Fibroblast of skin of right quadriceps (primary cell): Measurements from ENCODE around the gene SMAD7.

ENCODE experiments used
- DNase-seq: peaks from one replicate; pipeline ENCODE4 v3.0.0-alpha.2; 2013

Gene SMAD7

DNA sequence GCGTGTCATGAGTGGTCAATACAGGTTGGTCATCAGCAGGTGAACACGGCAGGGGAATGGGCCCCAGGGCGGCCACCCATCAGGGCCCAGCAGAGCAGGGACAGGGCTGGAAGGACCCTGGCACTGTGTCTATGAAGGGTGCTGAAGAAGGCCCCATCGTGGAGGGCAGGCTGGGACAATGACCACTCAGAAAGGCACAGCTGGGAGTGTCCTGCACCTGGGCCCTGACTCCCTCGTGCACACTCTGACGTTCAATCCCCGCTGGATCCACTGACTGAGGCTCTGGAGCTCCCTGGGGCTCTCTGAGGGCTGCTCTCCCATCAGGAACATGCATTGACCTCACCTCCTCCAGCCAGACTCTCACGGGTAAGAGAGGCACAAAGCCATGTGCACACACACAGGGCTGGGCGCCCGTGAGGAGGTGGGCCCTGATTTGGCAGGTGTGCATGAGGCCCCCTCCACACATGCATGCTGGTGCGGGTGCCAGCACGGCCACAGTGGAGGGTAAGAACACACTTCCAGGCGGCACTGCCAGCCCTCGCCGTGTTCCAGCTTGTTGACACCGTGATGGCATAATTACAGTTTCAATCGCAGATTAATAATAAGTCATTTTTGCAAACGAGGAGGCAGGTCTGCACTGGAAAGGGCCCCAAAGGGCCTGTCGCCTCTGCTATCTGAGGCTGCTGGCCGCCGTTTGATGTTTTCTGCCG is 58.5 kb downstream of the SMAD7 start:
- no peak for DNase-seq

DNA sequence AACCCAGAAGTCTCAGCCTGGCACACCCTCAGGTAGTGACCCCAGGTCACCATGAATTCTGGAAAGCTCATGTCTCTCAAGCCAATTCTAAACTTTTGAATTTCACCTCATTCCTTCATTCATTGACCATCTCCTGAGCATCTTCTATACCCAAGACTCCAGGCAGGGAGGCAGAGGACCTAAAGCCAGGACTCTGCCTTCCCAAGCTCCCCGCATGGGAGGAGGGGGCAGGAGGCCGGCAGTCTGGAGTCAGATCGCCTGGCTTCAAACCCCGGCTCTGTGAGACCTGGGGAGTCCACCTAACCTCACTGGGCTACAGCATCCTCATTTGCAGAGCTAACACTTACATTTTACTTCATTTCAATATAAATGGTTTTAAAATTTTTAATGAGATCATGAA is 59.0 kb downstream of the SMAD7 start:
- DNase-seq = no peak

DNA sequence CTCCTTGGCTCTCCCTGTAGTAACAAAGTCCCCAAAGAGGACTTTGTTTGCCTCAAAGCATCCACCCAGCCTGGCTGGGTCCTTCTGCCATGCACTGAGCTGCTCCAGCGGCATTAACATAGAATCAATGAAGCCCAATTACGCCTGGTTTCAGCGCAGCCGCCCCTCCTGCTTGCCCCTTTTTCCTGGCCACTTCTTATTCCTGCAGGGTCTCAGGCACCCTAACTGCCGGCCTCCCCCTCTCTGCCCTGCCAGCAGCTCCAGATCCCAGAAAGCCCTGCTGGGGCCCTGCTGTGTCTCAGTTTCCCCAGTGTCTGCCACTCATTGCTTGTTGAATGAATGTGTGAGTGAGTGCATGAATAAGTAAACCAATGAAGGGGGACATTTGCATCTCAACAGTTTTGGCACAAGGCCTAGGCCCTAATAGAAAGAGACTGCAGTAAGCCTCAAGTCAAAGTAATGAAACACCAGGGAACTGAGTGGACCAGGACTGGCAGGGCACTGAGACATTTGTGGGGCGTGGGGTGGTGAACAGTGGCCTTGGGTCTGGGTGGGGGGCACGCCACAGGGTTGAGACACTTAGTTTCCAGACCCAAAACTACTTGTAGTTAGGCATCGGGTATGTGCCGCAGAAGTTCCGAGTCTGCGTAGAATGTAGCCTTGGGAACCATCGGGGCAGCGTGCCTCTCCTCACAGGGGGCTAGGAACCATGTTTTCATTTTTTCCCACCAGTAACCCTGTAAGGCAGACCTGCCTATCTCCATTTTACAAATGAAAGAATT is 60.6 kb downstream of the SMAD7 start:
- DNase-seq = no peak

DNA sequence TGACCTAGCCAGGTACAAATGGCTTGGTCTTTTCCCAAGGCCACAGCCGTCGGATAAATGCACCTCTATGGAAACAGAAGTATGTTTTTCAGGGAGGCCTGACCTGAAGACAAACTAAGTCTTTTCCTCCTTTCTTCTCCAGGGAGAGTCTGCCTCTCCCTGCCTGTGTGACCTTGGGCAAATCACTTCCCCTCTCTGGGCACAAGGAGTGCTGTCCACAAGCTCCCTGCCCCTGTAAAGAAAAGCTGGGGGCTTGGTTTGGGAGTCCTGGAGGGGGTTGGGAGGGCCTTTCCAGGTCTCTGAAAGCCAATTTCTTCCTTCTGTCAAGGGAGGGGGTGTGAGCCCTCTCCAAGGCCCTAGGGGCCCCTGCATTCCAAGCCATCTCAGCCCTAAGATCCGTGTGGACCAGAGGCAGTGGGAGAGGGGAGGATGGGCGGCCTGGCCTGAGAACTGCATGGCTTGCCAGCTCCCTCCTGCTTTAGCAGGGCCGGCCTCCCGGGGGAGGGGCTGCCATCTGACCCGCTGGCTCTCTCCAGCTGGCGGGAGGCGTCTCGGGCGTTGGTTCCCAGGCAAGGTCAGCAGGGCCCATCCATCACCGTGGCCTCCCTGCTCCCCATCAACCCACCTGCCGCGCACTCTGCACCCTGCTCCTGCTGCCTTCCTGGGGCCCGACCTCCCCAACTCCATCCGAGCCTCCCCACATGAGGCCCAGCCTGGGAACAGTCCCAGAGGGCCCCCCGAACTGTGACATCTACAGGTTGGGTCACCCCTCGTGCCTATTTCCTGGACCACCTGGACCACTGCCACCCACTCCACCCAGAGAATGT is 61.4 kb downstream of the SMAD7 start:
- DNase-seq = no peak

DNA sequence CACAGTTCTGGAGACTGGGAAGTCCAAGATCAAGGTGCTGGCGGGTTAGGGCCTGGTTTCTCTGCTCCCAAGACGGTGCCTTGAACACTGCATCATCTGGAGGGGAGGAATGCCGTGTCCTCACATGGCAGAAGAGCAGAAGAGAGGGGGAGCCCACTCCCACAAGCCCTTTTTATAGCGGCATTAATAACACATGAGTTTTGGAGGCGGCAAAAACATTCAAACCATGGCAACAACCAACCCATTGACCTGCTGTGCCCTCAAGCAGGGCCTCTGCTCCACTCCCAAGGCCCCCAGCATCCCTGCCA is 62.0 kb downstream of the SMAD7 start:
- no peak for DNase-seq

DNA sequence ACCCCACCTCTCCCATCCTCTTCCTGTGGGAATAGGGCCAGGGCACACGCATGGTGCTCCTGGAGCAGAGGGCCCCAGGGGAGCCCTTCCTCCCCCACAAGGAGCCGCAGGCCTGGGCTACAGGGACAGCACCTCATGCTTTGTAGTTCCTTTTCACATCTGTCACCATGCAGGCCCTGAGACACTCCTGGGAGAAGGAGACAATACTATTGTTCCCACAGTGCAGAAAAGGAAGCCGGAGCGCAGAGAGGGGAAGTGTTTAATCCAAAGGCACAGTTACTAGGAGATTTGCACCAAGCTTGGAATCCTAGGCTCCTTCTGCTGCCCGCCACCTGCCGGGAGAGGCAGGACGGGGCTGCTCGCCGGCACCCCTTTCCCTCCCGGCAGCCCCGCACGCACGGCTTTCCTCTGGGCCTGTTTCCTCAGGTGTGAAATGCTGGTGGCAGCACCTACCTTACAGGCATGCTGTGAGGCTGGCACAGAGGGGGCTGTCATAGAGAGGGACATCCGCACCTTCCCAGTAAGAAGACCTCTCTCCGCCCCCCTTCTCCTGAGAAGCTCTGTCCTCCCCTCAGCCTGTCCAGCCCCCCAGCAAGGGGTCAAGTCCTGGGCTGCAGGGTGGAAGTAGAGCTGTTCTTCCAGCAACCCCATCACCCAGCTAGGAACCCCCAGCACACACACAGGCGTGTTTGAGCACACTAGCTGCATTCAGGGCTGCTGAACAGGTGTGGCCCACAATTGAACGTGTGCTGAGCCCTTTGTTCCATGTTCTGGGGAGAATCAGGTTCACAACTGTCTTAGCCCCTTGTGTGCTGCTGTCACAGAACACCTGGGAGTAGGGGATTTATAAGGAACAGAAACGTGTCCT is 62.6 kb downstream of the SMAD7 start:
- DNase-seq = no peak

DNA sequence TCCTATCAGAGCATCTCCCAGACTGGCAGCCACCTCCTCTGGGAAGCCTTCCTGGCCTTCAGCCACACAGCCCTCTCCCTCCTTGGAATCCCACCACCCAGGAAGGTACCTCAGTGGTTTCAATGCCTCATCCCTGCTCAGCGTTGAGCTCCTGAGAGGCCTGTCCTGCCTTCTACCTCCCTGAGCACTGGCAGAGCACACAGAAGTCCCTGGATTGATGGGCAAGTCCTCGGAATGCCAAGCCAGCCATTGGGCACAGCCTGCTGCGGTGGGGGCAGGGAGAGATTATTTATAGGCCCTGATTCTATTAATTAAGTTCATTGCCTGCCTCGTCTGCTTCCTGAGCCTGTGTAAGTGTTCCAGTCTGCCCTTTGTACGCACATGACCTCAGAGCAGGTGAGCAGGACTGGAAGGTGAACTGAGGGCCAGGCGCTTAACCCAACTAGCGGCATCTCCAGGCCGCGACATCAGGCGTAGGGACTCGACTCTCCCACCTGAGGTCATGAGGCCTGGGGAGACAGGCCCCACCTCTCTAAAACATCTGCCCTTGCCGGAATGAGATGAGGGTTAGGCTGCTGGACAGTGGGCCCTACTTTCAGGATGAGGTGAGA is 63.4 kb downstream of the SMAD7 start:
- DNase-seq = no peak

DNA sequence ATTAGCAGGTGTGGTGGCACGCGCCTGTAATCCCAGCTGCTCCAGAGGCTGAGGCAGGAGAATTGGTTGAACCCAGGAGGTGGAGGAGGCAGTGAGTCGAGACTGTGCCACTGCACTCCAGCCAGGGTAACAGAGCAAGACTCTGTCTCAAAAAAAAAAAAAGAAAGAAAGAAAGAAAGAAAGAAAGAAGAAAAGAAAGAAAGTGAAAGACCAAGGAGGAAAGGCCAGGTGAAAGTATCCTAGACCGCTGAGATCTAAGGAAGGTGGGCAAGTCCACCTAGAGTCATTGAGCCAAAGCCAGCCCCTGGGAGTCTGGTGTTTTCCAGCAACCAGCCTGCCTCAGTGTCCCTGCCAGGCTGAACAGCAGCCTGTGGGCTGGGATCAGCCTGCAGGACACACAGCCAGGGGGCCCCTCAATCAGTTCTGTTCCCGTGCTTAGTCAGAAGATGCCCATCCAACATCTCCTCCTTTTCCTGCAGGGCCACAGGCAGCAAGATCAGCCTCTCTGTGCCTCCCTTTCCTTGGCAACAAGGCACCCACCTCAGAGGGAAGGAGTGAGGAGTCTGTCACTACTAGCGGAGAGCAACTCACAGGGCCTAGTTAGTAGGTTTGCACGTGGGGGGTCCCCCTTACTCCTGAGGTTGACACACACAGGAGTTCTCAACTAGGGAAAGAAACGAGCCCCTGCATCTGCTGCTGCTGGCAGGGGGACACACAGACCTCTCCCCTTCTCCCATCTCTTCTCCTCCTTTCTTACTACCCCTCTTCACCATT is 64.1 kb downstream of the SMAD7 start:
- DNase-seq = no peak

DNA sequence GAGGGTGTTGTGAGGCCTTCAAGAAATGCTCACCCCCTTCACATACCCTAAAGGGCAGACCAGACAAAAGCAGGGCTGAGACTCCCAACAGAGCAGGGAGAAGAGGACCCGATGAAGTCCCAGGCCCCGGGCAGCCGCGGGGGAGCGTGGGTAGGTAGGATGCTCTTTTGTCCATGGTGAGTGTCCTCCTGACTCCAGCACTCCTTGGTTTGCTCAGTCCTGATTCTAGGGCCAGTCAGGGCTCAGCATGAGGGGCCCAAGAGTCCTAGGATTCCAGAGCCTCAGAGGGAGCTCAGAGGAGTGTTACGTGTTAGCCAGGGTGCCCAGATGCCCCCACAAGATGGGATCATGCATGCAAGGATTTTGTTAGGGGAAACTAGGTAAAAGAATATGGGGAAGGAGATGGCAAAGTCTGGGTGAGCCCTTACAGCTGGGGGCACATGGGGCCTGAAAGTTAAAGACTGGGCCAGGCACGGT is 64.8 kb downstream of the SMAD7 start:
- DNase-seq = no peak

DNA sequence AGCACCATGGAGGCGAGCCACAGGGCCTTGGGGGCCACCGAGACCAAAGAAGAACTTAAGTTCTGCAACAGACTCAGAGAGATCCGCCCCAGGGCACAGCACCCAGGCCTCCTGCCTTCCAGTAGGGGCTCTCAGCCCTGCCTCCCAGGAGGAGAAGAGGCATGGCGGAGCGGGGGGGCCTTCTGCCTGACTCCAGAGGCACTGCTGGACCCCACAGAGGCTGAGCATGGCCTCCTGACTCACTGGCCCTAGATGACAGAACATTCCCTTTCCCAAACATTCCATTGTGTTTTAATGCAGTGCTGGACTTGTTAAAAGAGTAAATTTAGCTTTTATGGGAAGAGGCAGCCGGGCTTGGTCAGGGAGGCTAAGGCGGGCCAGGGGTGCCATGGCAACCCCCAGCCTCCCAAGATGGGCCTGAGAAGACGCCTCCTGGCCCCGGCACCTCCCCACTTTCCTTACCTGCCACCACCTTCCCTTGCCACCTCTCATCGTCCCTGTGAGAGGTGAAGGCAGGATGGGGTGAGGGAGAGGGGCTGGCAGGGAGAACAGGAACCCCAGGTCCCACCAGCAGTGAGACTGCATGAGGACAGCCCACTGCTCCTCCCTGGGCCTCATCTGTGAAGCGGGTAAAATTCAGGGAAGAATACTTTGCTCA is 65.4 kb downstream of the SMAD7 start:
- DNase-seq = no peak

DNA sequence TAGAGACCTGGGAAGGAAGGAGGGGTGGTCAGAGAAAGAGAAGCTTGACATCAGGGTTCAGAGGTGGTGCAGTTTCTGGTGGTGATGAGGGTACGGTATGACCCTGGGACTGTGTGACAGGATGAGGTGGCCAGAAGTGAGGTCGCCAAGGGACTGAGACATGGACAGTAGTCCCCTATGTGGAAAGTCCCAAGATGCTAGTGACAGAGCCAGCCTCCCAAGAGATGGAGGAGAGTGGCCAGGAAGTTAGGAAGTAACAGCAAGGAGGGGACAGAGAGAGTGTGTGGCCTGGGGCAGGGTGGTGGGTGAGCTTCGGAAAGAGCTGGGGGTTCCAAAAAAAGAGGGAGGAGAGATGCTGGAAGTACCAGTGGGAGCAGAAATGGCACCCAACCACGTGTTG is 66.0 kb downstream of the SMAD7 start:
- DNase-seq = no peak

DNA sequence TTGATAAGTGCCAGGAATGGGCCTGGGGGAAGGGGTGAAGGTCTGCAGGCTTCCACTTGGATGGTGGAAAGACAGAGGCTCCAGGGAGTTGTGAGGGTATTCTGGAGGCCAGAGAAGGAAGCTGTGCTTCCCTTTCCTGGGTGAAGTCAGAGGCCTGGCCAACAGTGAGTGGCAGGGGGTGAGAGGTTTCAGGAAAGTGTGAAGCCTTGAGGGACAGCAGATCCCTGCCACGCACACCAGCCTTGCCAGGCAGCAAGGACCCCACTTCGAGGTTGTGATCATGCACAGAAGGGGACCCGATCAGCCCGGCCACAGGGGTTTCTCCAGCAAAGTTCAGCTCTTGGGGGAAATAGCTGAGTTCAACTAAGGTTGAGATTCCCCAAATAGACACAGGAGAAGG is 66.5 kb downstream of the SMAD7 start:
- no peak for DNase-seq

DNA sequence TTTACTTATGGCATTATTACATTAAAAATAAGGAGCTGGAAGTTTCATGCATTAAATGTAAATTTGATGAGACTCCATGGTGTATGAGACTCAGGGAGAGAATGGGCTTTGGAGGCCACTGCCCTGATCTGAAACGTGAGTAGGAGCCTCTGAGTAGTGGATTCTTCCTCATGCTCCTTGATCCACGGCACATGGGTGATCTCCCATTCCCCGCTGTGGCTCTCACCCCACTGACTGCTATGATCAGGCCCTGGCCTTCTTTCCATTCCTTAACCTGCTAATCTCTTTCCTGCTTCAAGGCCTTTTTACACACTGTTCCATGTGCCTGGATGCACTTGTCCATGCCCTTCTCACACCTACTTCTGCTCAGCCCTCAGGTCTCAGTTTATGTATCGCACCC is 68.4 kb downstream of the SMAD7 start:
- DNase-seq = no peak

DNA sequence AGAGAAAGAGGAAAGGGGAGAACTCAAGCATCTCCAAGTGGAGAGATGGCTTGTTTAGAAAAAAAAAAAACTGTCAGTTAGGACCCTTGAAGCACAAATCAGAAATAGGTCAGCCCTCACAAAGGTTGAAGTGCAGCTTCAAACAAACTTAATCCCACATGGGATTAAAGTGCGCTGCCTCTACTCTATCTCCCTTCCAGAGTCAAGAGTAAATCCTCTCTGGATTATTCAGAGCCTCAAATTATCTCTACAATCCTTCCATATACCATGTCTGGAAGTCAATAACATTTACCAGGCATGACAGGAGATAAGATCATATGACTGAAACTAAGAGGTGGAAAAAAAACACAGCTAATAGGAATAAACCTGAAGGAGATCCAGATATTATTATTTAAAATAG is 69.8 kb downstream of the SMAD7 start:
- no peak for DNase-seq

DNA sequence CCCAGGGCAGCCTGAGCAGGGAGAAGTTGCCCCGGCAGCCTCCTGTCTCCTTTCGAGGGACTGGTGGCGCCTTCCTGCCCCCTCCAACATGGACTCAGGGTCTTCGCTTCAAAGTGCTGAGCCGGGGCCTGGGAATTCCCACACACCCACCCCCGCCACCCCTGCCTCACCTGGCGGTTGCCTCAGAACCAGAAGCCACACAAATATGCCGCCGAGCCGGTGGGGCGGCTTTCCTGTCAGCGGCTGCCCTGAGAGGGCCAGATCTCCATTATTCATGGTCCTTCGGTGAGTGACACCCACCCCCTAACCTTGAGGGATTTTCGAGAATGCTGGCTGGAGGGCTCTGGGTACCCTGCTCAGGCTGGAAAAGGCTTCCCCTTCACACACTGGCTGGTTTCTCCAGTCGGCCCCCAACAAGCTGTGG is 71.7 kb downstream of the SMAD7 start:
- no peak for DNase-seq

DNA sequence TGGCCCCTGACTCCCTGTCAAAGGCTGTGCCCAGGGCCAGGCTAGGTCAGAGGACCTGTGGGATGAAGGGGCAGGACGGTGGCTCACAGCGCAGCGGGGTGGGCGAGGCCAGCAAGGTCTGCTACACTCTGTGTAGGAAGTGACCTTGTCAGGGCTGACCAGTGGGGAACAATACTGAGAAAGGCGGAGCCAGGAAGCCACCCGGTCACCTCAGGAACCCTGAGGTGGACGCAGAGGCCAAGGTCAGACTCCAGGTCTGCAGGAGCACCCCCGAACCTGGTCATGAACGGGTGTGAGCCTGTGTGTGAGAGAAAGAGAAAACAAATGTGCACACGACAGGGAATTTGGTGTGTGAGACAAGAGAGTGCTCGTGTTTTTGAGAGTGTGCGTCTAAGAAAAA is 72.3 kb downstream of the SMAD7 start:
- DNase-seq = no peak

DNA sequence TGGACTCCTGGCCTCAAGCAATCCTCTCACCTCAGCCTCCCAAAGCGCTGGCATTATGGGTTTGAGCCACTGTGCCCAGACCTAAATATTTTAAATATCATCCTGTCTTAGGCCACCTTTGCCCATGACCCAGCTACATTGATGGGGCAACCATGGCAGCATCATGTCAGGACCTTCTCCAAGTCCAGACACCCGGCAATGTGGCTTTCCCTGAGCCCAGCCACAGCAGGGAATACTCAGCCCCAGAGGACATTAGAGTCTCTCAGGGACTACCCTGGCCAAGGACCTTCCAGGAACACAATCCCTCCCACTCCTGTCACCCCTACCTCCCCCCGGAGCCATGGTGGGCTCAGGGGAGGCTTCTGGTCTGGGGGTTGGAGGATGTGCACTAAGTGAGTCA is 72.8 kb downstream of the SMAD7 start:
- DNase-seq = no peak

DNA sequence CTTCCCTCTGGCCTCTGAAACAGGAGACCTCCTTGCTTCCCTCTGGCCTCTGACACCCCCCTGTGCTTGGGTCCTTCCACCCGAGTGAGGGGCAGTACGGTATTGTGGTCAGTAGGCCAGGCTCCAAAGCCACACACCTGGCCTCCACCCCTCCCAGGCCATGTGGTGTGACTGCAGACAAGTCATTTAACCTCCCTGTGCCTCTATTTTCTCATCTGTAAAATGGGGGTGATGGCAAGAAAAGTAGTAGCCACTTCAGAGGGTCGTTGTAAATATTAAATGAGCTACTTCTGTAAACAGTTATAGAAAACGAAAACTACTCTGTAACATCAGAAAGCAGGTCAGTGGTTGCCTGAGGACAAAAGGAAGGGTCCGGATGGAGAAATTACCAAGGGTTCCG is 74.2 kb downstream of the SMAD7 start:
- DNase-seq = no peak

DNA sequence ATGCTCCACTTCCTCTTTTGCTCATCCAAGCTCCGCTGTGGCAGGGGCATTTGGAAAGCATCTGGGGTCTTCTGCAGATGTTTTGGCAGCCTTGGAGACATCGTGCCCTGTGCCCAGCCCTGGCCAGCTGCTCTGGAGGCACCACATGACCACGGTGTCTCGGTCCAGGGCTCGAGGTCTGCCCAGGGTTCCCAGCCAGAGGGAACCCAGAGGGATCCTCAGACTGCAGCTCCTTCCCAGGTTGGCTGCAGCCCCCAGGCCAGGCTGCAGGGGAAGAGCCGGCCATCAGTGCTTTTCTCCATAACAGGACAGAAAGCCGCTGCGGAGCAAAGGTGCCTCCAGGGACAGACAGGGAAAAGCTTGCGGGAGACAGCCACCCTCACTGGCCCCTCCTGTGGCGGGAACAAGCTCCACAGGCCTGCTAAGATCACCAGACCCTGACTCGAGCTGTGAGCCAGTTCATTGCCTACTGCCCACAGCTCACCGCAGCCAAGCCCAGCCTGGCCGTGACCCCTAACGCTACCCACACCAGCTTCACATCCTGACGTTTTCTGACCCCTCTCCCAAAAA is 74.7 kb downstream of the SMAD7 start:
- DNase-seq = no peak

DNA sequence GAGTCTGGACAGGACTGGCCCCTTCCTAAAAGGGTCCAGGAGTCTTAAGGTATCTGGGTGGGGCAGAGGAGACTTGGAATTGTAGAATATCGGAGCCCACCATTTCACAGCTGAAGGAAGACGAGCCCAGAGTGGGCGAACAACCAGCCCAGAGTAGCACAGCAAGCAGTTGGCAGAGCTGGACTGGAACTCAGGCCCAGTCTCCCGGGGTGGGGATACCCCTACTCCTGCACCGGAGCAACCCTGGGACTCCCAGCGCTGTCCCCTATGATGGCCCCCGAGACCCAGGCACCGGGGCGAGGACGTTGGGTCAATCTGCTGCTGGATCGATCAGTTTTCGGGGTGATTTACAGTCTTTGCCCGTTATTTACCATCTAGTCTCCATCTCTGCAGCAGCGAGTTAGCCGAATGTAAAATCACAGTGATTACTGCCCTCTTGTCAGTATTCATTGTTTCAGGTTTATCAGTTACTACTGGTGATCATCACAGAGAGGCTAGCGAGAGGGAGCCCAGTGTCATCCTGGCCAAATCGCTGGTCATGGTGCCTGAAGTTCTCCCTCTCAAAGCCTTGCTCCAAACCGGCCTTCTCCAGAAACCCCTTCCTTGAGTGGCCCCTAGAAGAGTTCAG is 75.3 kb downstream of the SMAD7 start:
- no peak for DNase-seq
